Activated T-cell treated with anti-CD3 and anti-CD28 coated beads for 48 hours (primary cell): ENCODE results near the gene POLR3K.
"Not testable (repeated sequence)": the region's sequence is repeated elsewhere in the genome, so short reads cannot be mapped to it uniquely, and the experiment has no call there.

Source experiments
- DNase-seq: peaks from one replicate; pipeline ENCODE4 v3.0.0-alpha.2; 2020; ENCODE audit warnings: low read depth

Gene POLR3K

DNA sequence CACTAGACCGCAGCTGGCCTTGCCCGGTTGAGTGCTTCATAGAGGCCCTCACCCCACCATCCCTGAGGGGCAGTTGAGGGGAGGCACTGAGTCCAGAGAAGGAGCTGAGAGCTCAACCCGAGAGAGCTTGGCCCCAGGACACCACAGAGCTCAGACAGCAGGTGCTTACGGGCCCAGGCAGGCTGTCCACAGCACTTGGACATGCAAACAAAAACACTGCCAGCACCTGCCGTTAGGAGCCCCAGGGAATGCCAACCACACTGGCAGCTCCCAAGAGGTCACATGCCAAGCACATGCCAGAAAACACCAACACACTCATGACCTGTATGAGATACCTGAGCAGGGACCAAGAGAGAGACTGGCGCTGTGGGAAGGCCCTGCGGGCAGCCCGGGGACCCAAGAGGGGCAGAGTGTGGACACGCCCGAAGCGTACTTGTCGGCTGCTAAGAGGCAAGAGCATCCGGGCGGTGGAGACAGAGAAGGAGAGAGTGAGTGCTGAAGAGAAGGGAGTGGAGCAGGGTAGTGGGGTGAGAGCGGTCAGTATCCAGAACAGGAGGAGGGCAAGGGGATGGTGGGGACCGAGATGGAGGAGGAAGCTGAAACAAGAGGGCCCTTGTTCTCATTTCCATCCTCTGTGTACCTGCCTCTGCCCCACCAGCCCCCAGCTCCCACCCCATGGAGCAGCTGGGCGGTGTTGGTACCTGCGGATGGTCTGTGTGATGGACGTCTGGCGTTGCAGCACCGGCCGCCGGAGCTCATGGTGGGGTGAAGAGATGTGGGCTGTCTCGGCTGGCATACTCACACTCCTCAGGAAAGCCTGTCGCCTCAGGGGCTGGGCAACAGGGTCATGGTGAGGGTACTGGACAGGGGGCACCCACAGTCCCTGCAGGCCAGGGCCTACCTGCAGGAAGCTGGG, 10.8 kb upstream of the POLR3K start:
- no peak for DNase-seq

- DNase-seq = no peak
Measured at GRCh38 chr16:63466-63865, 10.1 kb upstream of the POLR3K start.

- DNase-seq = no peak
Measured at GRCh38 chr16:62968-63391, 9.6 kb upstream of the POLR3K start.

DNA sequence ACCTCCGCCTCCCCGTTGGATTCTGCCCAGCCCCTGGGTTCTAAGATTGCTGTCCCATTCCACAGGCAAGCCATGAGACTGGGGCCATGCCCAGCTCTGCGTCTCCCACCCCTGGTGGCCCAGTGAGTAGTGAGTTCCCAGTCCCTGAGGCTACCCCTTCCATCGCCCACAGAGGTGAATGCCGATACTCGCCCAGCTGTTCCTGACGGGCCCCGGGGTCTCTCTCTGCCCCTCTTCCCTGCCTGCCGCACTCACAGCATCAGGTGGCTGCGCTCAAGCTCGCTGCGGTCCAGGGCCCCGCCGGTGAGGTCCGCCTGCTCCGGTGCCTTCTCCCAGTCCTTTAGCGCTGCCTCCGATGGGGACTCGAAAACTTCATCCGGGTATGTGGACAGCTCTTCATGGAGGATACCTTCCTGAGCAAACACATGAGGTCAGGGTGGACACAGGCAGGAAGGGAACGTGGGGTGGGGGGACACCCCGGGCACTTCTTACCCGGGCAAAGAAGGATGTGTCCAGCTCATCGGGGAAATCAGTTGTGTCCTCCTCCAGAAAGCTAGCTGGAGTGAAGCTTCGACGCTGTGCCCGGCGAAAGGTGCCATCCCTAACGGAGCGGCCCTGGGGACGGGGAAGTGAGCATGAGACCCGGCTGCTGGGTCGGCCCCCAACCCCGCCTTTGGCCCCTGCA, 9.0 kb upstream of the POLR3K start:
- no peak for DNase-seq

DNA sequence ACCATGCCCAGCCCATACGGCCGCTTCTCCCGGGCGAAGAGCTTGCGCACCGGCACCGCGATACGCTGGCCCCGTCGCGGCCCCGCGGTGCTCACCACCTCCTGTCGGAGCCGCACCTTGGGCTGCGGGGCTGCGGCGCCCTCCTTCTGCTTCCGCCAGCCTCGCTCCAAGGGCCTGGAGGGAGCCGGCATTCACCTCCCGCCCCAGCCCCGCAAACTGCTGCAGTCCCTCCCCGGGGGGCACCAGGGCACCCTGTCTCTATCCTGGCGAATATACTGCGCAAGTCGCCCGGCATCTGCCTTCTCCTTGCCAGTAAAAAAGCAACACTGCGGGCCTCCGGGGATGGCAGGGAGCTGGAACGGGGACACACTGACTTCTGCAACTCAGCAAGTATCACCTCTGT, 8.5 kb upstream of the POLR3K start:
- DNase-seq = no peak

GRCh38 chr16:60929-61878, 7.8 kb upstream of the POLR3K start:
- no peak for DNase-seq

DNA sequence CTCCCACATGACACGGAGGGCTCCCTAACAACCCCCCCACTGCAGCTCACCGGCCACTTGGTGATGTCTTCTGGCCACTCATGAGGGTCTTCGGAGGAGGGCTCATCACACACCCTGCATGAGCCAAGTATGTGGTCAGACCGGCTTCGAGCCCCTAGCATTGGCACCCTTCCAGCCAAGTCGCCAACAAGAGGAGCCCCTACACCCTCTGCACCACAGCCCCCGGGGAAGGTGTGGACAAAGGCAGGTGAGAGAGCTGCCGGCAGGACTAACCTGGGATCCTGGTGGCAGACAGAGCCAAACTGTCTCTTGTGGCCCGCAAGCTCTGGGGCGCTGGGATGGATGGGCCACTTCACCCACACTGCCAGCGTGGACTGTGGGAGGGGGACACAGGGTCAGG, 6.8 kb upstream of the POLR3K start:
- DNase-seq = no peak

GRCh38 chr16:59440-60059, 6.1 kb upstream of the POLR3K start:
- DNase-seq = no peak

DNA sequence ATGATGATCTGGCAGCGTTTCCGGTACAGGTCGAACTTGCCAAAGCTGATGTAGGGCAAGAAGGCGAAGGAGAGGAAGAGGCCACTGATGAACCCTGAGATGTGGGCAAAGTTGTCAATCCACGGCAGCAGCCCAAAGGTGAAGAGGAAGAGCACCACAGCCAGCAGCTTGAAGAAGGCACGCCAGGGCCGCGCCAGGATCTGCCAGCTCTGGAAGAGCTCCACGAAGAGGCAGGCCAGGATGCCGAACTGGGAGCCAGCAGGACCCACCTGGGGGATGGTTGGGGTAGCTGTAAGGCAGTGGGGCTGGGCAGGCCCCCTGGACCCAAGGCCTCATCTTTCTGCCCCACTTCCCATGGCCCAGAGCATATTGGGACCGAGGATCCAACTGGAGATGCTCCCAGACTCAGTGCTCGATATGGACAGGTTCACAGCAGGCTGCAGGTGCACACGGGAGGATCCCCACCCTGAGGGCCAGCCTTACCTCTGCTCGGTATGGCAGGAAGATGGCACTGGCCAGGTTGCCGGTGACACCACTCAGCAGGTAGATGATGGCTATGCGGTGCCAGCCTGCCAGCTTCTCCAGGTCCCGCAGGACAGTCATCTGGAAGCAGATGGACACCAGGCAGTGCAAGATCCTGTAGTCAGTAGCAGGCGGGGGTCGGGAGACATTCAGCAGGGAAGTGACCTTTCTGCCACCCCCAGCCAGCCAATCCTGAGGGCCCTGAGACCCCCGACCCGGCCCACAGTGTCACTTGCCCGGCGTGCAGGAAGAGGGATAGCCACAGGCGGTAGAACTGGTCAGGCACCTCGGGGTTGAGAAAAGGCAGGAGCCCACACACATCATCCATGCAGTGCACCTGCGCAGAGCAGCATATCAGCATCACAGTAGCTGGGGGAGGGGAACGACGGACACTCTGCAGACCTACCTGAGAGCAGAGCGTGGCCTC, 5.4 kb upstream of the POLR3K start:
- DNase-seq = no peak

DNA sequence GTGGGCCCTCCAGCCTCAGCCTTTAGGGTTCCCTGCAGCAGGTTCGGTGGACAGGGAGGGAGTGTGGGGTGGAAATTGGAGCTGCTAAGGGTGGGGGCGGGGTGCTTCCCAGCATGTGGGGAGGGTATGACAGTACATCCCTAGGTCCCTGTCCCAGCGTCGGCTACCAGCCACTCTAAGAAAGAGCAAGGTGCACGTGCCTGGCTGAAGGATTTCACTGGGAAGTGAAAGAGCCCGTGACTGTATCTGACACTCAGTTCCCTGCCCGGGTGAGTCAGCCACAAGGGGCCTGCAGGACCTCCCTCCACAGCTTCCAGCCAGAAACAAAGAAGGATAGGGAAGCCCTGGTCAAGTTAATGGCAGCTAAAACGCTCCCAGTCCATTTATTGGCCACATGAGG, 4.3 kb upstream of the POLR3K start:
- no peak for DNase-seq

GRCh38 chr16:56231-56927, 3.0 kb upstream of the POLR3K start:
- DNase-seq = no peak

- no peak for DNase-seq
Measured at GRCh38 chr16:55571-56136, 2.2 kb upstream of the POLR3K start.

DNA sequence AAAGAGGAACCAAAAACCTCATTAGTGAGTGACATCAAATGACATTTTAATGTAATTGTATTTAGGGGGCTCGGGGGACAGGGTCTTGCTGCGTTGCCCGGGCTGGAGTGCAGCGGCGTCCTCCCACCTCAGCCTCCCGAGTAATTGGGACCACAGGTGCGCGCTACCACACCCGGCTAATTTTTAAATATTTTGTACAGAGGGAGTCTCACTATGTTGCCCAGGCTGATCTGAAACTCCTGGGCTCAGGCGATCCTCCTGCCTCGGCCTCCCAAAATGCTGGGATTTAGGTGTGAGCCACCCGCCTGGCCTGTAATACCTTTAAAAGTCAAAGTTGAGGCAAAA, 801 bp upstream of the POLR3K start:
- DNase-seq = no peak

GRCh38 chr16:50769-51591, 2.4 kb downstream of the POLR3K start:
- DNase-seq = no peak

DNA sequence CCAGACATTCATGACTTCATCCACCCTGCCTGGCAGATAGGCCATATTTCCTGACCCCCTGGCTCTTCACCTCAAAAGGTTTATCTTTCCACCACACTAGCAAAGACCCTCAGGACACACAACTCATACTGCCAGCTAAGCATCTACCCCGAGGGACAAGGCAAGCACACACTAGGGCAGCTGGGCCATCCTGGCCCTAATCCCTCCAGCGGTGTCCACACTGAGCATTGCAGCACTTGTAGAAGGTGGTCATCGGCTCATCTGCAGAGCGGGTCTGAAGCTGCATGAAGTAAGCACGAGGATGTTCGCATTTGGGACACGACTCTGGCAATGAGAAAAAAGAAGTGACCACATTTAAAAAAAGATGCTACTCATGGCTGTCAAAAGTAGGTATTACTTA, 6.2 kb downstream of the POLR3K start:
- no peak for DNase-seq

- not testable (repeated sequence) for DNase-seq
Measured at GRCh38 chr16:46510-46909, 6.9 kb downstream of the POLR3K start.

DNA sequence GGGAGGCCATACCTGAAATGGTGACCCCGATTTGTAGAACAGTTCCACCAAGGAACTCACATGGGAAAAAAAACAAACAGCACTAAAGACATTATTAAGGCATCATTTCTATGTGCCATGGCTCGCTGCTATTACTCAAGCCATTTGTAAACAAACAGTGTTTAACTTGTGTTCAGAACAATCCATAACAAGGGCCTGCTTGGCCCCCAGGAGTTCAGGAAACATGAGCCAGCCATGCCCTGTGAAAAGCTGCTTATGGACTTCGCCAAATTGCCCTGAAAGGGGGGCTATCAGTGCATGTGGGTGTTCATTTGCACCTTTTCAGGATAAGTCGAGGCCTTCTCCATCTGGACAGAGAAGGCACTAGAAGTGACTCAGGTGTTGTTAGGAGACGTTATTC, 8.0 kb downstream of the POLR3K start:
- DNase-seq = no peak

DNA sequence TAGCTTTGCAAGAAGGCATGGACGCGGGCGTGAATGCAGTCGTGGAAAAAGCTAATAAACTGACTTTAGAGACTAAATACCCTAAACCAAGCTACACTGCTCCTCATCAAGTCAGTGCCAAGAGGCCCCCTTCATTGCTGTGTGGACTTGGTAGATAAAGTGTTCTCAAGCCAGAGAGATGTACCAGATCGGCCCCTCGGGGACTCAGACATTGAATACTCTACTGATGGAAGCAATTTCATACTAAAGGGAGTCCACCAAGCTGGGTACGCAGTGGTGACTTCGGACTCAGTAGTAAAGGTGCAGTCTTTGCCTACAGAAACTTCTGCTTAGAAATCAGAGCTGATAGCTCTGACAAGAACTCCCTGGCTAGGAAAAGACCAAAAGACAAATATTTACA, 8.8 kb downstream of the POLR3K start:
- DNase-seq = no peak

- no peak for DNase-seq
Measured at GRCh38 chr16:43294-43693, 10.1 kb downstream of the POLR3K start.
